HL-60 (cell line): ENCODE data around the gene EYA2.

Experiments
- DNase-seq, 2 experiments: peaks; one replicate each; pipeline ENCODE4 v3.0.0-alpha.2; 2010 to 2020; ENCODE audit warnings: low read depth in 1 of 2, low spot score in 1 of 2
- H3K27ac ChIP-seq: fragments of 250-450 bp; sonication (Bioruptor Pico); replicated peaks from 2 replicates; pipeline ENCODE4 v1.5.1; 2020; ENCODE audit warnings: mild to moderate bottlenecking, moderate library complexity
- H3K27me3 ChIP-seq: fragments of 250-450 bp; sonication (Bioruptor Pico); 2 replicates; pipeline ENCODE4 v1.5.1; 2021; ENCODE audit warnings: mild to moderate bottlenecking, moderate library complexity; ENCODE audit not compliant: insufficient read depth, poor library complexity, severe bottlenecking
- H3K4me3 ChIP-seq: replicated peaks from 2 replicates; pipeline ENCODE4 v1.5.1; 2011; ENCODE audit warnings: mild to moderate bottlenecking, control low read depth, low read length; ENCODE audit not compliant: insufficient read depth
- CTCF ChIP-seq: IDR thresholded peaks from one replicate; pipeline ENCODE4 v1.5.1; 2011; ENCODE audit warnings: low read length, control low read depth, inconsistent platforms; ENCODE audit not compliant: insufficient read depth
- GABPA ChIP-seq: IDR thresholded peaks from 2 replicates; pipeline ENCODE4 v1.6.1; 2012; ENCODE audit warnings: low read depth
- POLR2AphosphoS5 ChIP-seq: IDR thresholded peaks from 2 replicates; pipeline ENCODE4 v1.6.1; 2012; ENCODE audit warnings: low read depth
- REST ChIP-seq: IDR thresholded peaks from 2 replicates; pipeline ENCODE4 v1.6.1; 2012; ENCODE audit warnings: low read depth; ENCODE audit not compliant: insufficient replicate concordance
- SPI1 ChIP-seq: IDR thresholded peaks from 2 replicates; pipeline ENCODE4 v1.6.1; 2012; ENCODE audit warnings: low read depth, mild to moderate bottlenecking, borderline replicate concordance

EYA2 gene

GRCh38 chr20:47198996-47199552 is 304.4 kb downstream of the EYA2 start:
- H3K4me3 ChIP-seq, result no peak overlapping the region
- no peak for DNase-seq
- no peak overlapping the region for H3K27ac ChIP-seq
- TF ChIP-seq CTCF, result no peak
- TF ChIP-seq SPI1, result no peak
- no peak for TF ChIP-seq GABPA
- no peak for TF ChIP-seq POLR2AphosphoS5
- TF ChIP-seq REST, result no peak
- H3K27me3 ChIP-seq, result no peaks in the 10 kb centered on the region

GRCh38 chr20:47201074-47201730 is 306.6 kb downstream of the EYA2 start:
- Histone ChIP-seq H3K27ac (no peak overlapping the region), H3K27me3 (no peaks in the 10 kb centered on the region), H3K4me3 (no peak overlapping the region)
- no peak for DNase-seq
- no peak for TF ChIP-seq POLR2AphosphoS5
- no peak for TF ChIP-seq SPI1
- TF ChIP-seq REST, result no peak
- no peak for TF ChIP-seq GABPA
- no peak for TF ChIP-seq CTCF

GRCh38 chr20:47202733-47203667 is 308.4 kb downstream of the EYA2 start:
- no peak overlapping the region for H3K4me3 ChIP-seq
- no peak for TF ChIP-seq POLR2AphosphoS5
- TF ChIP-seq SPI1, result peak; percentile 79
- TF ChIP-seq REST, result no peak
- no peak for TF ChIP-seq GABPA
- no peaks in the 10 kb centered on the region for H3K27me3 ChIP-seq
- peak in 1 of 2 experiments; percentile 32 for DNase-seq
- no peak overlapping the region for H3K27ac ChIP-seq
